GM10248 (cell line): ENCODE data around the gene BCL2L15.
"Not testable (repeated sequence)": the region's sequence is repeated elsewhere in the genome, so short reads cannot be mapped to it uniquely, and the experiment has no call there.

Experiments used
- CTCF ChIA-PET: fragments of 300-600 bp; sonication (Branson Sonifier 250); formaldehyde crosslinking; extraction: SDS; loops from one replicate; lab custom pipeline; 2021; ENCODE audit warnings: antibody characterized with exemption; lab: Yijun Ruan, JAX
- POLR2A ChIA-PET: fragments of 350-650 bp; sonication (Branson Sonifier 250); formaldehyde crosslinking; extraction: SDS; loops from one replicate; lab custom pipeline; 2020; ENCODE audit warnings: antibody characterized with exemption; lab: Yijun Ruan, JAX
- DNase-seq: peaks from one replicate; pipeline ENCODE4 v3.0.0; 2012; ENCODE audit errors: extremely low spot score
- CTCF ChIP-seq: IDR thresholded peaks from 2 replicates; pipeline ENCODE4 v1.5.1; 2012; ENCODE audit warnings: mild to moderate bottlenecking, low read depth; ENCODE audit errors: extremely low read depth, missing control alignments, control extremely low read depth

The BCL2L15 gene

GRCh38 chr1:113857776-113858175, 29.6 kb downstream of the BCL2L15 start:
- no peak for TF ChIP-seq CTCF
- DNase-seq: no peak
- ChIA-PET CTCF (interaction anchor here (0.9 to 5.0 kb wide), 6 partner anchors 8 to 46 kb away, joined by 3 to 20 read pairs (median 4); no protein-coding TSS in a partner anchor), POLR2A (no interaction called here)

- POLR2A ChIA-PET: no interaction called here
These were observed 31.0 kb downstream of the BCL2L15 start for GRCh38 chr1:113856401-113856790.

GRCh38 chr1:113855630-113856400, 31.6 kb downstream of the BCL2L15 start:
- POLR2A ChIA-PET: no interaction called here
- CTCF ChIA-PET: interaction anchor here (1.0 to 5.0 kb wide), 9 partner anchors 9 to 73 kb away, joined by 3 to 20 read pairs (median 5); partner anchors contain the start of genes AP4B1 and HIPK1
- no peak for TF ChIP-seq CTCF
- DNase-seq: no peak

More at GRCh38 chr1:113856401-113856790, 31.0 kb downstream of the BCL2L15 start:
- no peak for TF ChIP-seq CTCF
- DNase-seq: no peak
- CTCF ChIA-PET: interaction anchor here (1.1 to 5.0 kb wide), 6 partner anchors 13 to 72 kb away, joined by 3 to 20 read pairs (median 7); partner anchors contain the start of genes AP4B1 and HIPK1

GRCh38 chr1:113854234-113854633, 33.1 kb downstream of the BCL2L15 start:
- TF ChIP-seq CTCF: no peak
- DNase-seq: no peak
- POLR2A ChIA-PET: no interaction called here
- CTCF ChIA-PET: interaction anchor here (1.4 to 5.0 kb wide), 3 partner anchors 13 to 19 kb away, joined by 3 to 20 read pairs (median 5); no protein-coding TSS in a partner anchor

GRCh38 chr1:113852694-113853093, 34.7 kb downstream of the BCL2L15 start:
- CTCF ChIA-PET, POLR2A ChIA-PET, DNase-seq: not testable (repeated sequence)

- no peak for TF ChIP-seq CTCF
- CTCF ChIA-PET: interaction anchor here (1.0 to 1.7 kb wide), 11 partner anchors 9 to 969 kb away, joined by 3 to 6 read pairs (median 3); no protein-coding TSS in a partner anchor
- POLR2A ChIA-PET: interaction anchor here (0.7 kb wide), 1 partner anchor 46 kb away, joined by 3 read pairs; no protein-coding TSS in a partner anchor
- DNase-seq: no peak
These were observed 37.1 kb downstream of the BCL2L15 start for GRCh38 chr1:113850127-113850796.
